SK-N-MC (cell line): ENCODE data around the gene DGKQ.

Source experiments
- EZH2 ChIP-seq: fragments of 200-600 bp; sonication (generic); IDR thresholded peaks from one replicate; pipeline ENCODE4 v1.6.1; 2017; ENCODE audit warnings: antibody characterized with exemption
- POLR2AphosphoS5 ChIP-seq: IDR thresholded peaks from 2 replicates; pipeline ENCODE4 v1.6.1; 2012; ENCODE audit warnings: mild to moderate bottlenecking, low read depth, low read length, borderline replicate concordance

GRCh38 chr4:964346-965025 is 8.9 kb downstream of the DGKQ start:
- TF ChIP-seq EZH2 (no peak), POLR2AphosphoS5 (no peak)
